Measurements from ENCODE around the gene DNM2.
"Not testable (repeated sequence)": the region's sequence is repeated elsewhere in the genome, so short reads cannot be mapped to it uniquely, and the experiment has no call there.

Gene DNM2

GRCh38 chr19:10717356-10718204, at the start of gene DNM2:
Gene DNM2, plus strand, starts transcription at chr19:10718079. Its CDS starts 164 bp downstream, at chr19:10718243.
- peak; percentile 100 for DNase-seq

GRCh38 chr19:10669246-10669645, 48.6 kb upstream of the DNM2 start:
- no peak for DNase-seq

GRCh38 chr19:10670182-10670581, 47.7 kb upstream of the DNM2 start:
- no peak for DNase-seq

GRCh38 chr19:10670876-10671804, 46.7 kb upstream of the DNM2 start:
- no peak for DNase-seq

GRCh38 chr19:10671922-10672321, 46.0 kb upstream of the DNM2 start:
- not testable (repeated sequence) for DNase-seq

GRCh38 chr19:10675214-10675613, 42.7 kb upstream of the DNM2 start:
- DNase-seq = not testable (repeated sequence)

- DNase-seq = peak; percentile 96
Measured at GRCh38 chr19:10677751-10678150, 40.1 kb upstream of the DNM2 start.

GRCh38 chr19:10678813-10679212, 39.1 kb upstream of the DNM2 start:
- DNase-seq = no peak

- DNase-seq = no peak
Measured at GRCh38 chr19:10679743-10680142, 38.1 kb upstream of the DNM2 start.

- DNase-seq = no peak
Measured at GRCh38 chr19:10680545-10681135, 37.2 kb upstream of the DNM2 start.

GRCh38 chr19:10681658-10682057, 36.2 kb upstream of the DNM2 start:
- no peak for DNase-seq

GRCh38 chr19:10682397-10683063, 35.3 kb upstream of the DNM2 start:
- DNase-seq = no peak

GRCh38 chr19:10683064-10683426, 34.8 kb upstream of the DNM2 start:
- no peak for DNase-seq

- no peak for DNase-seq
Measured at GRCh38 chr19:10683582-10683981, 34.3 kb upstream of the DNM2 start.

- no peak for DNase-seq
Measured at GRCh38 chr19:10685210-10685609, 32.7 kb upstream of the DNM2 start.

GRCh38 chr19:10686193-10686592, 31.7 kb upstream of the DNM2 start:
- no peak for DNase-seq

GRCh38 chr19:10686661-10687517, 31.0 kb upstream of the DNM2 start:
- no peak for DNase-seq

GRCh38 chr19:10687518-10688288, 30.2 kb upstream of the DNM2 start:
- no peak for DNase-seq

- DNase-seq = no peak
Measured at GRCh38 chr19:10688545-10689280, 29.2 kb upstream of the DNM2 start.

GRCh38 chr19:10690341-10690781, 27.5 kb upstream of the DNM2 start:
- DNase-seq = no peak
